Suppressor macrophage treated with lipopolysaccharide for 1 hour (primary cell): ENCODE results near the gene SUGT1.
"Not testable (repeated sequence)": the region's sequence is repeated elsewhere in the genome, so short reads cannot be mapped to it uniquely, and the experiment has no call there.

ENCODE experiments used
- DNase-seq, 3 donors: peaks; one replicate each; pipeline ENCODE4 v3.0.0-alpha.2; 2020 to 2022

Gene SUGT1

DNA sequence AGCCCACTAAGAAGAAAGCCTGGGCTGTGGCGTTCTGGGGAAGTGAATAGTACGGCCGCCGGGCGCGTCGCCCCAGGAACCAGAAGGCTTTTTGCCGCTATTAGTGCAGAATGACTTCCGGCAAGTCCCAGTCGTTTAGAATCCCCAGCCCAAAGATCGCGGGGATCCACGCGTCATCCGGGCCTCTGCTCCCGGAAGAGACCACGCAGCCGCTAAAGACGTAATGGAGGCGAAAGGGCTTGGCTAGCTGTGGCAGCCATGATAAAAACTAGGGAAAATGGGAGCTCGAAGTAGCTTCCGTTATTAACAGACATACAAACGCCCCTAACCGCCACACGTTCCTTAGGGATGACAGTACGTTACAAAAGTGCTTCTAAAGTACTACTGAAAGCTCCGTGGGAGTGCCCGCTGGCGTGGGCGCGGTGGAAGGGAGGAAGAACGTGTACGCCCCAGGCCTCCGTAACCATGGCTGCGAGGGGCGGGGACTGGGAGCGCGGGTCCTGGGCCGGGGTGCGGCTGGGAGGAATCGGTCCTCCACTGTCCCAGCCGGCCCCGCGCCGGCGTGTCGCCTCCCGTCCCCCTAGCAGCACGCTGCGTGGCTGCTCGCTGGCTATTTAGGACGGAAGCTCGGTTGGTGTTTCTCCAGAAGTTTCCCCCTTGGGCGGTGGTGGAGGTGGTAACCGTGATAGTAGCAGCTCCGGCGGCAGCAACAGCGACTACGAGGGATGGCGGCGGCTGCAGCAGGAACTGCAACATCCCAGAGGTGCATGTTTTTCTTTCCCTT is at the start of gene SUGT1:
Gene SUGT1, plus strand, starts transcription at position 641 of the 784 bp plus-strand sequence. Its CDS starts 85 bp downstream, at position 726.
- DNase-seq = peak; percentile 97 to 99 (median 98)

- not testable (repeated sequence) for DNase-seq
Observed at GRCh38 chr13:52603316-52603715, 49.3 kb upstream of the SUGT1 start.

GRCh38 chr13:52606126-52606525 is 46.5 kb upstream of the SUGT1 start:
- not testable (repeated sequence) for DNase-seq

DNA sequence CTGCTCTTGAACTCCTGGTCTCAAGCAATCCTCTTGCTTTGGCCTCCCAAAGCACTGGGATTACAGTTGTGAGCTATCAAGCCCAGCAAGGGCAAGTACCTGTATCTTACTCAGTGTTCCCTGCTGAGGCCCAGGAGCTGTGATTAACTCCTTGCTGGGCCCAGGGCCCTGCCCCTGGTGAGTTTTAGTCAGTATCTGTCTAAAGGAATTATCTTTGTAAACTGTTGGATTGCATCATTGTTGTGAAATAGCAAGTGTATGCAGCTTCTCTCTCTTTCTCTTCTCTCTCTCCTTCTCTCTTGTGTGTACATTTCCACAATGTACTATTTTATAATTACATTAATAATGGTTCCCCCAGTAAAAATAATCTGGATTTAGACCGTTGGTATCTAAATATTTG is 45.8 kb upstream of the SUGT1 start:
- not testable (repeated sequence) for DNase-seq

DNA sequence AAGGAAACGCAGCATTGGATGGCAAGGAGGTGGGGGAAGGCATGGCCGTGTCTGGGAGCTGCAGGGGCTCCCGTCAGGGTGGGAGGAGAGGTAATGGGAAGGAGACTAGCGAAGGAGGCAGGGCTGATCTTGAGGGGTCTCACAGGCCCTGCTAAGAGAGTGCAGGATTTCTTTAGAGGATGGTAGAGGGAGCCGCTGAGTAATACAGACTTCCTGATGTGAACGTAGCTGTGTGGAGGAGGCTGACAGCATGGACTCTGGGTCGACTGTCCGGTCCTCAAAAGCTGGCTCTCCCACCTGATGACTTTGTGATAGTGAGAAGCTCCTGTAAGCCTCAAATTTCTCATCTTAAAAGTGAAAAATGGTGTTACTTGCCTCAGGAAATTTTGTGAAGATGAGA is 44.5 kb upstream of the SUGT1 start:
- DNase-seq = not testable (repeated sequence)

DNA sequence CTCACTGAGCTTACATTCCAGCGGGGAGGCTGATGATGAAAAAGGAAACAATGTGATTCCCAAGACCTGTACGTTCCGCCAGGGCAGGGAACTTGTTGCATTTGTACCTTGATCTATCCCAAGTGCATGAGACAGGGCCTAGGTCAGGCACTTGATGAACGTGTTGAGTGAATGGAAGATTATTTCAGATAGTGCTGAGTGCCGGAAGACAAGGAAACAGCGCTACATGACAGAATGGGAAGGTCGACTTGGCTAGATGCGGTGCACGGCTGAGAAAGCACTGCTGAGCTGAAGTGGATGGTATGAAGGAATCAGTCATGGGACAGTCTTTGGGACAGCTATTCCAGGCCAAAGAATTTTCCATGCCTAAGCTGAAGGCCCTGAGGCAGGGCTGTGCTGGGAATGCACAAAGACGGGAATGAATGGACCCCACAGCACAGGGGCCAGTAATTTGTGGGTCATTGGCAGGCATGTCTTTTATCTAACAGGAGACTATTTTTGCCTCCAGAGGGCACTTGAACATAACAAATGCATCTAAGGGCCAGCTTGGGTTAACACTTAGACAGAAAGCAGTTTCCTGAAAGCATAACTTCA is 43.5 kb upstream of the SUGT1 start:
- peak; percentile 48 to 57 (median 54) for DNase-seq

DNA sequence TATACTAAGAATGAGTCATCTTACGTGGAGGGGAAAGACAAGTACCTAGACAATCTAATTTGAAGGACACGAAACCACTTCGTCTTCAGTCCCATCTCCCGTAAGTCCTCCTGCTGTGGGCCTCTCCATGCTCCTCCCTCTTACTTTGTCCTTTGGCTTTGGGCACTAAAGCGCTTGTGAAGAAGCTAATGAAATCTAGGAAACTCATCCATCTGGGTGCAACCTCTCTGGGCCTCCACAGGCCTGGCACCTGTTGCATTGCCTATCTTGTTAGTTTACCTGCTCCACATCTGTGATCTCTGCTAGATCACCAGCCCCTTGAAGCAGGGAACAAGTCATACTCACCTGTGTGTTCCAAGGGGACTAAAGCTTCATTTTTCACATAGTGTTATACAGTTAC is 42.5 kb upstream of the SUGT1 start:
- DNase-seq = not testable (repeated sequence)

DNA sequence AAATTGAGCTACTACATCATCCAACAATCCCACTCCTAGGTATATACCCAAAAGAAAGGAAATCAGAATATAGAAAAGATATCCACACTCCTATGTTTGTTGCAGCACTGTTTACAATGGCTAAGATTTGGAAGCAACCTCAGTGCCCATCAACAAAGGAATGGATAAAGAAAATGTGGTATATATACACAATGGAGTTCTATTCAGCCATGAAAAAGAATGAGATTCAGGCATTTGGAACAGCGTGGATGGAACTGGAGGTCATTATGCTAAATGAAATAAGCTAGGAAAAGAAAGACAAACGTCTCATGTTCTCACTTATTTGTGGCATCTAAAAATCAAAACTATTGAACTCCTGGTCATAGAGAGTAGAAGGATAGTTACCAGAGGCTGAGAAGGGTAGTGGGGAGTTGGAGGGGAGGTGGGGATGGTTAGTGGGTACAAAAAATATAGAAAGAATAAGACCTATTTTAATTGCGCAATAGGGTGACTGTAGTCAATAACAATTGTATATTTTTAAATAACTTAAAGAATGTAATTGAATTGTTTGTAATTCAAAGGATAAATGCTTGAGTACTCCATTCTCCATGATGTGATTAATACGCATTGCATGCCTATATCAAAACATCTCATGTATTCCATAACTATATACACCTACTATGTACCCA is 37.4 kb upstream of the SUGT1 start:
- DNase-seq = no peak

- peak in 1 of 3 donors; percentile 13 for DNase-seq
Observed at GRCh38 chr13:52615812-52616211, 36.8 kb upstream of the SUGT1 start.

DNA sequence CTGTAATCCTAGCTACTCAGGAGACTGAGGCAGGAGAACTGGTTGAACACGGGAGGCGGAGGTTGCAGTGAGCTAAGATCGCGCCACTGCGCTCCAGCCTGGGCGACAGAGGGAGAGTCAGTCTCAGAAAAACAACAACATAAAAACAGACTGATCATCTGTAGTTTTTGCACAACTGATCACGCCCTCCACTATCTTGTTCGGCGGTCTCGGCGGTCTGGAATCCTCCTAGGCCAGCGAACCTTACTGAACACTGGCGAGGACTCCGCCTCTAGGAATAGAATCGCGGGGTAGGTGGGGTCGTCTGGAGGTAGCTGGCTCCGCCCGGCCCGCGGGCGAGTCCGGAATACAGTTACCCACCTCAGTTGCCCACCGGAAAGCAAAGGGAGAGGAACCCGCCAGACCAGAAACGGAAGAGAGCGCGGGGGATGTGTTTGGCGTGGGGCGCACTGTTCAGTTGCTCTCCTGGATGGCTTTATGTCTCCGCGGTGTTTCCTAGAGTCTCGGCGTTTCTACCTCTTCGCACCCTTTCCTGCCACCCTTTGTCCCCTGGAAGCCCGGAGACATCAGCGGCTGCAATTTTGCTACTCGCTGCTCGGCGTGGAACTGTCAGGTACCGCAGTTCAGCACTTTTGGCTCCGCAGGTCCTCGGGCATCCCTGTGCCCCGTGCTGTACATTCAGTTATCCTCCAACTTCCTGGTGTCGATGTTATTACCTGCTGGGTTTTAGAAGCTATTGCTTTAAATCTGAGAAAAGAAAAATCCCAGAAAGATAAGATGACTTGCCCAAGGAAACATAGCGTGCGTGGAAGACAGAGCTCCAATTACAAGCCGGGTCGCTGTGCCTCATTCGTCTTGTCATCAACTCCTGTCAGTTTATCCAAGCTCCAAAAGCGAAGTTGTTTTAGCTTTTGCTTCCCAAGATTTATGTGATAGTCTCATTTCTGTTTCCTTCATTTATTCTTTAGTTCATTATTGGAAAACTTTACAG is 35.3 kb upstream of the SUGT1 start:
- DNase-seq = peak; percentile 62 to 76 (median 63)

DNA sequence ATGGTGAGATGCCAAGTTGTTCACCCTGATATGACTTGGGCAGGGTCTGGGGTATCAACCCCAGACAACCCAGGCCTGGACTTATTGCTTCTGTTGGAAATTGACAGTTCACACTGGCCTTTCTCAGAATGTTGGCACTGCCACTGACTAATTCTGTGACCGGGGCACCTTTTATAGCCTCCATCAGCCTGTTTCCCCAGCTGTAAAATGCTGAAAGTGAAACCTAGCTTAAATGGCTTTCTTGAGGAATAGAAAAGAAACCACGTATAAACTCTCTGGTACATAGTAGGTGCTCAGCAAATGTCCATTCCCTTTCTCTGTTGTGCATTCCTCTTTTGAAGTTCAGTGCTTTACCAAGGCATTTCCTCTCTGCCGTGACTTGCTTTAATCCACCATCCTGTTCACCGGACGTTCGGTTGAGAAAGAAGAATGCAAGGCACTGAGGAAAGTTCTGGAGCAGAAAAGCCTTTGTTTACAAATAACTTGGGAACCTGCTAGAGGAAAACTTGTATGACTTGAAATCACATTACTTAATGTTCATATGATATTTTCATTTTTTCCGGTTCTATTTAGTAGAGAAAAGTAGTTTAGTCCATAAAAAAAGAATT is 21.4 kb upstream of the SUGT1 start:
- DNase-seq = not testable (repeated sequence)

- peak; percentile 16 to 25 (median 25) for DNase-seq
Observed at GRCh38 chr13:52638666-52639328, 13.8 kb upstream of the SUGT1 start.

GRCh38 chr13:52642131-52642530 is 10.5 kb upstream of the SUGT1 start, which contains the start of gene HNRNPA1L2:
TSS of gene HNRNPA1L2 (plus strand) at chr13:52642431. CDS start at chr13:52642493, 62 bp downstream.
- DNase-seq = no peak

GRCh38 chr13:52644108-52644507 is 8.5 kb upstream of the SUGT1 start:
- DNase-seq = no peak

GRCh38 chr13:52646967-52647366 is 5.7 kb upstream of the SUGT1 start:
- DNase-seq = no peak

GRCh38 chr13:52650731-52651130 is 1.9 kb upstream of the SUGT1 start:
- no peak for DNase-seq

- no peak for DNase-seq
Observed at GRCh38 chr13:52651897-52652195, 790 bp upstream of the SUGT1 start.

- no peak for DNase-seq
Observed at GRCh38 chr13:52652980-52653303, 306 bp downstream of the SUGT1 start.

DNA sequence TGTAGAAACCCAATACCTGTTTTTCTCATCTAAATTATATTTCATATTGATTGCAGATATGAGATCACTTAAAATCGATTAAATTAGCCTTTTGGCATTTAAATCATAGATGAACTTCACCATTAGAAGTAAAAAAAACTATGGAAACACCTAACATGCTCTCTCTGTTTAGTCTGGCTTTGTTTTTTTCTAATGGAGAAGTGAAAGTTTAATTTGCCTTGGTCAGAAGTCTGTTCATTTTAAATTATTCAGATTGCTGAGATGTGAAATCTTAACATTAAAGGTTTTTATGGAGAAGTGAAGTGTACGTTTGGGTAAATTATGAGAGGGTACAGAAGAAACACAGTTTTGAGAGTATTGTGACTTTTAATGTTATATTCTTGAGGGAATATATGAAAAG is 6.7 kb downstream of the SUGT1 start:
- DNase-seq = no peak

- no peak for DNase-seq
Observed at GRCh38 chr13:52664272-52664671, 11.6 kb downstream of the SUGT1 start.

GRCh38 chr13:52665325-52665724 is 12.7 kb downstream of the SUGT1 start:
- DNase-seq = peak; percentile 23 to 55 (median 45)

DNA sequence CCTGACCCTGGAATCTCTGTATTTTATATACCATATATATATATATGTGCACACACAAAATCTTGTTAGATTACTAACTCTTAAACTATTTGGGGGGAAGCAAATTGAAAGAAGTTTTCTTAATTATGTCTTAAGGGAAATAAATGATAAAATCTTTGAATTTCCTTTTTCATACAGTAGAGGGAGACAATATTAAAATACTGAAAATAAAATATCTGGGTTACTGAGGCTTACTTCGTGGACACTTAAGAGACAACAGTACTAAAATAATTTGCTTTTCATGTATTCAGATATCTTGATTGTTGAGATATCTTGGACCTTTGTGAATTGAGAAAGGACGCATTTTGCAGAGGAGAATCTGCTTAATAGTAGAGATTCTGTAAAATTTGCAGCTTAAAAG is 17.0 kb downstream of the SUGT1 start:
- no peak for DNase-seq
